Naive thymus-derived CD4-positive, alpha-beta T cell (primary cell): ENCODE results near the gene C4orf50. TPM values are rescaled to one million over a fixed set of nuclear protein-coding genes. Genes with fewer than 3 reads are reported as not detected.

ENCODE experiments used
- ATAC-seq: fragments of 150-1000 bp; cut with Tn5 transposase; 2 replicates; pipeline ENCODE4 v1.10.0; 2021; ENCODE audit warnings: mild to moderate bottlenecking, moderate library complexity
- CTCF ChIA-PET: fragments of 350-600 bp; sonication (Branson Sonifier 250); formaldehyde crosslinking; loops from one replicate; lab custom pipeline; 2021; ENCODE audit warnings: antibody characterized with exemption; lab: Charles Lee
- POLR2A ChIA-PET: fragments of 350-600 bp; sonication (Branson Sonifier 250); formaldehyde crosslinking; loops from one replicate; lab custom pipeline; 2021; ENCODE audit warnings: antibody characterized with exemption, inconsistent platforms; lab: Charles Lee
- DNase-seq, 9 donors: peaks; one replicate each; pipeline versions ENCODE4 v3.0.0 to v3.0.0-alpha.2; 2020 to 2022; ENCODE audit warnings: mixed read lengths in 1 of 9
- H3K27ac ChIP-seq: one replicate; pipeline ENCODE4 v1.7.0; 2013; ENCODE audit warnings: mild to moderate bottlenecking, low read depth, low read length, moderate library complexity
- H3K27me3 ChIP-seq, 2 donors: one replicate each; pipeline ENCODE4 v1.7.0; 2013; ENCODE audit warnings: low read length in 2 of 2, mild to moderate bottlenecking in 2 of 2, moderate library complexity in 2 of 2; ENCODE audit not compliant: control insufficient read depth in 2 of 2, insufficient read depth in 2 of 2
- H3K36me3 ChIP-seq, 3 experiments: 1 replicate in 2 of 3; 2 replicates in 1 of 3; pipeline ENCODE4 v1.7.0; 2013; ENCODE audit warnings: low read length in 3 of 3, mild to moderate bottlenecking in 3 of 3, moderate library complexity in 1 of 3; ENCODE audit not compliant: insufficient read depth in 3 of 3, control insufficient read depth in 2 of 3
- H3K4me1 ChIP-seq, 2 donors: one replicate each; pipeline ENCODE4 v1.7.0; 2013; ENCODE audit warnings: low read length in 2 of 2, mild to moderate bottlenecking in 2 of 2, moderate library complexity in 1 of 2; ENCODE audit not compliant: control insufficient read depth in 2 of 2, insufficient read depth in 2 of 2
- H3K4me3 ChIP-seq: 2 replicates; pipeline ENCODE4 v1.7.0; 2013; ENCODE audit warnings: mild to moderate bottlenecking, low read length
- H3K9me3 ChIP-seq, 3 experiments: 1 replicate in 2 of 3; 2 replicates in 1 of 3; pipeline ENCODE4 v1.7.0; 2013; ENCODE audit warnings: low read length in 3 of 3; ENCODE audit not compliant: control insufficient read depth in 2 of 3
- H3K27ac Mint-ChIP-seq, 9 donors: one replicate each; pipeline ENCODE4 v1.8.0; 2020 to 2022; ENCODE audit warnings: mixed read lengths in 9 of 9, mild to moderate bottlenecking in 8 of 9, moderate library complexity in 5 of 9, inconsistent platforms in 2 of 9
- H3K27me3 Mint-ChIP-seq, 5 donors: one replicate each; pipeline ENCODE4 v1.8.0; 2021 to 2022; ENCODE audit warnings: mixed read lengths in 5 of 5, mild to moderate bottlenecking in 1 of 5
- H3K36me3 Mint-ChIP-seq, 5 donors: one replicate each; pipeline ENCODE4 v1.8.0; 2020 to 2022; ENCODE audit warnings: mixed read lengths in 5 of 5, mild to moderate bottlenecking in 3 of 5, inconsistent platforms in 1 of 5
- H3K4me1 Mint-ChIP-seq, 7 donors: one replicate each; pipeline ENCODE4 v1.8.0; 2020 to 2022; ENCODE audit warnings: mixed read lengths in 7 of 7, mild to moderate bottlenecking in 3 of 7, inconsistent platforms in 1 of 7
- H3K4me3 Mint-ChIP-seq, 10 donors: one replicate each; pipeline ENCODE4 v1.8.0; 2020 to 2022; ENCODE audit warnings: mild to moderate bottlenecking in 10 of 10, mixed read lengths in 10 of 10, moderate library complexity in 6 of 10, inconsistent platforms in 2 of 10
- H3K9me3 Mint-ChIP-seq, 11 donors: one replicate each; pipeline ENCODE4 v1.8.0; 2020 to 2022; ENCODE audit warnings: mixed read lengths in 11 of 11, mild to moderate bottlenecking in 4 of 11, inconsistent platforms in 1 of 11, moderate library complexity in 1 of 11
- intact Hi-C, 2 donors: fragments of 100-400 bp; cut with micrococcal nuclease; formaldehyde crosslinking; loops; one replicate each; pipeline ENCODE4 v1.15.1; 2023
- polyA plus RNA-seq, 2 donors: library from polyadenylated mRNA; unstranded; fragments of 300-500 nt; fragmentation: Illumina TruSeq; gene quantifications; one replicate each; pipeline ENCODE4 v1.2.3, GENCODE V29; 2021
- total RNA-seq, 6 experiments: library from RNA in 5 of 6; stranded (reverse) in 5 of 6; gene quantifications; 1 replicate in 5 of 6; 2 replicates in 1 of 6; pipeline ENCODE4 v1.2.3 and lab custom pipeline; 2021 to 2026

Gene C4orf50
- total and polyA plus RNA-seq, 7 experiments from 2014 or later = 0.08 to 0.87 (median 0.54) TPM; not detected in 4

GRCh38 chr4:6001680-6002491, 16.3 kb downstream of the C4orf50 start:
- H3K27ac Mint-ChIP-seq = no peak overlapping the region
- Histone ChIP-seq H3K9me3 (no peaks in the 10 kb centered on the region), H3K4me1 (no peaks in the 10 kb centered on the region), H3K27ac (no peak overlapping the region), H3K4me3 (no peak overlapping the region), H3K27me3 (no peaks in the 10 kb centered on the region), H3K36me3 (no peaks in the 10 kb centered on the region)
- CTCF ChIA-PET = no interaction called here
- H3K27me3 Mint-ChIP-seq = peaks cover 0 to 23% (median 11%) of the 10 kb centered on the region in 5 donors
- ATAC-seq (no peak), DNase-seq (no peak)
- peaks cover 0 to 5% (median 0%) of the 10 kb centered on the region in 11 donors for H3K9me3 Mint-ChIP-seq
- POLR2A ChIA-PET = no interaction called here
- intact Hi-C loops = no loop called here
- peaks cover 0 to 3% (median 0%) of the 10 kb centered on the region in 5 donors for H3K36me3 Mint-ChIP-seq
- H3K4me3 Mint-ChIP-seq = no peak overlapping the region
- H3K4me1 Mint-ChIP-seq = peaks cover 0 to 3% (median 0%) of the 10 kb centered on the region in 7 donors

- H3K36me3 Mint-ChIP-seq = no peaks in the 10 kb centered on the region
- H3K27ac Mint-ChIP-seq = no peak overlapping the region
- H3K4me3 ChIP-seq = no peak overlapping the region
- peaks cover 0 to 35% (median 11%) of the 10 kb centered on the region in 5 donors for H3K27me3 Mint-ChIP-seq
- H3K4me1 ChIP-seq = no peaks in the 10 kb centered on the region
- intact Hi-C loops = loop anchor here in 1 of 2 donors (5.0 kb wide), 1 partner anchor 252 kb away; no protein-coding TSS in a partner anchor
- no peak overlapping the region for H3K27ac ChIP-seq
- H3K9me3 ChIP-seq = no peaks in the 10 kb centered on the region
- H3K4me1 Mint-ChIP-seq = peaks cover 0 to 3% (median 0%) of the 10 kb centered on the region in 7 donors
- ChIA-PET CTCF (interaction anchor here (0.7 kb wide), 2 partner anchors 23 to 328 kb away, joined by 3 read pairs; no protein-coding TSS in a partner anchor), POLR2A (no interaction called here)
- ATAC-seq (no peak), DNase-seq (no peak)
- H3K27me3 ChIP-seq = no peaks in the 10 kb centered on the region
- H3K9me3 Mint-ChIP-seq = peaks cover 0 to 5% (median 0%) of the 10 kb centered on the region in 11 donors
- no peak overlapping the region for H3K4me3 Mint-ChIP-seq
- no peaks in the 10 kb centered on the region for H3K36me3 ChIP-seq
These were observed 18.3 kb downstream of the C4orf50 start for GRCh38 chr4:5999830-6000365.

GRCh38 chr4:5999356-5999755, 18.9 kb downstream of the C4orf50 start:
- Mint-ChIP-seq H3K4me3 (no peak overlapping the region), H3K4me1 (peaks cover 0 to 3% (median 0%) of the 10 kb centered on the region in 7 donors), H3K27me3 (peaks cover 0 to 35% (median 11%) of the 10 kb centered on the region in 5 donors), H3K9me3 (peaks cover 0 to 5% (median 0%) of the 10 kb centered on the region in 11 donors), H3K27ac (no peak overlapping the region), H3K36me3 (no peaks in the 10 kb centered on the region)
- Histone ChIP-seq H3K27ac (no peak overlapping the region), H3K36me3 (no peaks in the 10 kb centered on the region), H3K4me1 (no peaks in the 10 kb centered on the region), H3K27me3 (no peaks in the 10 kb centered on the region), H3K9me3 (no peaks in the 10 kb centered on the region), H3K4me3 (no peak overlapping the region)
- CTCF ChIA-PET = interaction anchor here (0.7 kb wide), 1 partner anchor 328 kb away, joined by 3 read pairs; no protein-coding TSS in a partner anchor
- no peak for ATAC-seq
- DNase-seq = no peak
- intact Hi-C loops = loop anchor here in 1 of 2 donors (5.0 kb wide), 1 partner anchor 253 kb away; no protein-coding TSS in a partner anchor
- POLR2A ChIA-PET = no interaction called here

- Mint-ChIP-seq H3K27me3 (peaks cover 0 to 35% (median 11%) of the 10 kb centered on the region in 5 donors), H3K27ac (no peak overlapping the region), H3K9me3 (peaks cover 0 to 5% (median 0%) of the 10 kb centered on the region in 11 donors), H3K4me1 (peaks cover 0 to 3% (median 0%) of the 10 kb centered on the region in 7 donors), H3K36me3 (no peaks in the 10 kb centered on the region), H3K4me3 (no peak overlapping the region)
- ATAC-seq (peak; percentile 60), DNase-seq (peak in 6 of 9 donors; percentile 4 to 51 (median 11))
- intact Hi-C loops = loop anchor here in 1 of 2 donors (1.0 to 5.0 kb wide), 4 partner anchors 21 to 333 kb away; no protein-coding TSS in a partner anchor
- Histone ChIP-seq H3K36me3 (no peaks in the 10 kb centered on the region), H3K27me3 (no peaks in the 10 kb centered on the region), H3K4me1 (no peaks in the 10 kb centered on the region), H3K4me3 (no peak overlapping the region), H3K9me3 (no peaks in the 10 kb centered on the region), H3K27ac (no peak overlapping the region)
- ChIA-PET POLR2A (no interaction called here), CTCF (interaction anchor here (0.7 to 0.9 kb wide), 3 partner anchors 13 to 329 kb away, joined by 3 to 4 read pairs (median 3); no protein-coding TSS in a partner anchor)
These were observed 19.8 kb downstream of the C4orf50 start for GRCh38 chr4:5998333-5998936.

- DNase-seq (no peak), ATAC-seq (no peak)
- Histone ChIP-seq H3K27ac (no peak overlapping the region), H3K36me3 (no peaks in the 10 kb centered on the region), H3K9me3 (no peaks in the 10 kb centered on the region), H3K27me3 (no peaks in the 10 kb centered on the region), H3K4me3 (no peak overlapping the region), H3K4me1 (no peaks in the 10 kb centered on the region)
- Mint-ChIP-seq H3K4me1 (peaks cover 0 to 3% (median 0%) of the 10 kb centered on the region in 7 donors), H3K27ac (peak overlapping the region in 1 of 9 donors; percentile 9), H3K4me3 (no peak overlapping the region), H3K9me3 (peaks cover 0 to 2% (median 0%) of the 10 kb centered on the region in 11 donors), H3K36me3 (no peaks in the 10 kb centered on the region), H3K27me3 (peaks cover 0 to 46% (median 11%) of the 10 kb centered on the region in 5 donors)
- intact Hi-C loops = loop anchor here in 1 of 2 donors (5.0 kb wide), 1 partner anchor 256 kb away; no protein-coding TSS in a partner anchor
- POLR2A ChIA-PET = no interaction called here
- CTCF ChIA-PET = no interaction called here
These were observed 21.6 kb downstream of the C4orf50 start for GRCh38 chr4:5996641-5997040.

- intact Hi-C loops = loop anchor here in 1 of 2 donors (5.0 kb wide), 1 partner anchor 256 kb away; no protein-coding TSS in a partner anchor
- Histone ChIP-seq H3K27me3 (no peaks in the 10 kb centered on the region), H3K4me1 (no peaks in the 10 kb centered on the region), H3K36me3 (no peaks in the 10 kb centered on the region), H3K9me3 (no peaks in the 10 kb centered on the region), H3K4me3 (no peak overlapping the region), H3K27ac (no peak overlapping the region)
- Mint-ChIP-seq H3K4me3 (no peak overlapping the region), H3K36me3 (no peaks in the 10 kb centered on the region), H3K9me3 (peaks cover 0 to 2% (median 0%) of the 10 kb centered on the region in 11 donors), H3K27me3 (peaks cover 0 to 52% (median 11%) of the 10 kb centered on the region in 5 donors), H3K4me1 (peaks cover 0 to 3% (median 0%) of the 10 kb centered on the region in 7 donors), H3K27ac (no peak overlapping the region)
- CTCF ChIA-PET = no interaction called here
- no peak for DNase-seq
- POLR2A ChIA-PET = no interaction called here
- ATAC-seq = no peak
These were observed 22.2 kb downstream of the C4orf50 start for GRCh38 chr4:5995901-5996623.
